ENCODE results near the gene LARP1.

Gene LARP1

GRCh38 chr5:154862766-154863165 is 107.6 kb downstream of the LARP1 start:
- DNase-seq: no peak

GRCh38 chr5:154863291-154864080 is 108.3 kb downstream of the LARP1 start:
- no peak for DNase-seq

GRCh38 chr5:154865466-154866184 is 110.4 kb downstream of the LARP1 start:
- DNase-seq: no peak

GRCh38 chr5:154866841-154867240 is 111.7 kb downstream of the LARP1 start:
- no peak for DNase-seq

Measured in NCI-H446 treated with DMSO at 0.1 percent for 48 hours (cell line).